Right ventricle myocardium superior (tissue), 1 donor: ENCODE measurements around the gene HOOK1. TPM values are rescaled to one million over a fixed set of nuclear protein-coding genes. Genes with fewer than 3 reads are reported as not detected.
"Not testable (repeated sequence)": the region's sequence is repeated elsewhere in the genome, so short reads cannot be mapped to it uniquely, and the experiment has no call there.

Experiments used
- ATAC-seq: fragments of 200-7000 bp; cut with Tn5 transposase; one replicate; pipeline ENCODE4 v1.9.1; 2020; ENCODE audit warnings: mild to moderate bottlenecking; ENCODE audit not compliant: poor library complexity
- DNase-seq: peaks from one replicate; pipeline ENCODE4 v3.0.0-alpha.2; 2020
- intact Hi-C: fragments of 100-400 bp; cut with DNase I; formaldehyde crosslinking; loops from one replicate; pipeline ENCODE4 v1.11.2; 2022
- total RNA-seq: library from RNA; stranded (reverse); fragmentation: NEBNext Ultra II Directional; extraction: Animal tissue kit (Norgen Biotek cat#: 25700); gene quantifications from one replicate; pipeline ENCODE4 v1.2.1, GENCODE V29; 2021
- donor health status: DM: no; HTN: yes; CAD: no; lungs with severe emphysema.

The HOOK1 gene
- total RNA-seq, 1 donor from 2014 or later, result 6.3 TPM

DNA sequence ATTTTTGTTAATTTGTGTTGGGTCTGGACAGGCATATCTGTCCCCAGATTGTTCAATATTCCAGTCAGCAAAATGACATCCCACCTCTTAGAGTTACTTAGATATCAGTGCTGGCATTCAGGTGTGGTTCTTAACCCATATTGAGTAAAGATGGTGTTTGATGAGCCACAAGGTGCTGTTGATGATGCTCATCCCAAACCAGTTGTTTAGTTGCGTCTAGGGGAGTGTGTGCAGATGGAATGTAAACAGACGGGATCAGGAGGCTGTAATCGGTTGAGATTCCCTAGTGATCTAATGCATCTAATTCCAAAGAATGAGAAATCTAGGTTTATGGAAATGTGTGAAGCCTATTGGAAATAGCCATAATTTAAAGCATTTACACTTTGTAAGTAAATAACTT is 1.1 kb downstream of the HOOK1 start:
- intact Hi-C loops, result no loop called here
- ATAC-seq (no peak), DNase-seq (no peak)

- no peak for ATAC-seq
- no peak for DNase-seq
- intact Hi-C loops, result no loop called here
These were observed 1.6 kb downstream of the HOOK1 start for GRCh38 chr1:59816318-59816878.

- intact Hi-C loops, result no loop called here
- ATAC-seq, result no peak
- DNase-seq, result no peak
These were observed 5.1 kb downstream of the HOOK1 start for GRCh38 chr1:59819566-59820438.

- no peak for ATAC-seq
- intact Hi-C loops, result no loop called here
- no peak for DNase-seq
These were observed 12.4 kb downstream of the HOOK1 start for GRCh38 chr1:59827055-59827643.

DNA sequence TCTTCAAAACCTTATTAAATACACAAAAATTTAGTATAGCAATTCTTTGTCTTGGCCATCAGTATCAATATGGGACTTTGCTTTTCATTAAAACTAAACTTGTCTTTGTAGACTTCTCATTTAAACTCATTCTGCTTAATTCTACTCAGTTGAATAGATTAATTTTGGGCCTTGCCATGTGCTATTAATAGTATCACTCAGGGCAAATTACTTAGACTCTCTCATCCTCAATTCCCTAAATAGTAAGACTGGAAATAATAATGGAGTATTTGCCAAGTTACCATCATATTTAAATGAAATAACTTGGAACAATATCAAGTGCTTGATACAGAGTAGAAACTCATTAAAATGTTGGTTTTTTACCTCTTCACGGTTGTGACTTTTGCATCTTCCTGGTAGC is 13.4 kb downstream of the HOOK1 start:
- DNase-seq (no peak), ATAC-seq (peak; percentile 60)
- intact Hi-C loops, result no loop called here

- intact Hi-C loops, result no loop called here
- ATAC-seq, result no peak
These were observed 16.8 kb downstream of the HOOK1 start for GRCh38 chr1:59831529-59831928.

DNA sequence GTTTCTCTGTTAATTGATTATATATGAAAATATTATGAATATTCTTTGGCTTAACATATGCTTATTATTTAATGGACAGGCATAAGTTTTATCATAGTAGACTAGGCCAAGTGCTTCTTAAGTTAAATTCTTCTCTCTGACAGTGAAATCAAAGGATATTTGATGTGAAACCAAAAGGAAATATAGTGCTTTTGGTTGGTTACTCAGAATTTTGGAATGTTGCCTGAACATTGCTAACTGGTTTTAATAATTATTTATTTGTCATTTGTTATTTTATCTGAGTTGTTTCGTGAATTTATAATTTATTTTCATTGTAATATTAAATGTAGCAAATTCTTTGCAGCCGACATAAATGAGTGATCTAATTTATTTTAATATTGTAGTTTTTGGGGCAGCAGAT is 18.3 kb downstream of the HOOK1 start:
- intact Hi-C loops, result no loop called here
- DNase-seq (no peak), ATAC-seq (no peak)

More at GRCh38 chr1:59831529-59831928, 16.8 kb downstream of the HOOK1 start:
- DNase-seq, result no peak

GRCh38 chr1:59833991-59834390 is 19.2 kb downstream of the HOOK1 start:
- ATAC-seq (no peak), DNase-seq (no peak)
- intact Hi-C loops, result no loop called here

- DNase-seq, intact Hi-C loops, ATAC-seq: not testable (repeated sequence)
These were observed 23.1 kb downstream of the HOOK1 start for GRCh38 chr1:59837857-59838256.

GRCh38 chr1:59845091-59845490 is 30.3 kb downstream of the HOOK1 start:
- intact Hi-C loops, result no loop called here
- DNase-seq, result no peak
- no peak for ATAC-seq

DNA sequence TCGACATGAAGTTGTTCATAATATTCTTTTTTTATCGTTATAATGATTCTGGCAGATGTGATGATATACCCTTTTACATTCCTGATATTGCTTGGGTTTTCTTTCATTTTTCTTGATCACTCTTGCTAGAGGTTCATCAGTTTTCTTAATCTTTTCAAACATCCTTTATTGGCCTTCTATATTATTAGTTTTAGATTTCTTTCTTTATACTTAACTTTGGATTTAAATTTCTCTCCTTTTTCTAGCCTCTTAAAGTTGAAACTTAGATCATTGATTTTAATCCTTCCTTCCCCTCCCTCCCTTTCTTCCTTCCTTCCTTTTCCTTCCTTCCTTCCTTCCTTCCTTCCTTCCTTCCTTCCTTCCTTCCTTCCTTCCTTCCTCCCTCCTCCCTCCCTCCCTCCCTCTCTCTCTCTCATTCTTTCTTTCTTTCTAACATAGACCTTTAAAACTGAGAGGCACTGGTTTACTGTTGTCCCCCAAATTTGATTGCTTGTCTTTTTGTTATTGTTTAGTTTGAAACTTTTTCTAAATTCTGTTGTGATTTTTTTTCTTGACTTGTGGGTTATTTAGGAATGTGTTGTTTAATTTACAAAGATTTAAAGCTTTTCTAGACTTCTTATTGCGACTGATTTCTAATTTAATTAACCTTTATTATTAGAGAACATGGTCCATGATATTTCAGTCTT is 31.6 kb downstream of the HOOK1 start:
- intact Hi-C loops, result no loop called here
- no peak for DNase-seq
- no peak for ATAC-seq

GRCh38 chr1:59846895-59847282 is 32.1 kb downstream of the HOOK1 start:
- intact Hi-C loops, result no loop called here
- no peak for DNase-seq
- ATAC-seq, result no peak

- ATAC-seq, result no peak
- intact Hi-C loops, result no loop called here
- no peak for DNase-seq
These were observed 37.4 kb downstream of the HOOK1 start for GRCh38 chr1:59852117-59852516.

DNA sequence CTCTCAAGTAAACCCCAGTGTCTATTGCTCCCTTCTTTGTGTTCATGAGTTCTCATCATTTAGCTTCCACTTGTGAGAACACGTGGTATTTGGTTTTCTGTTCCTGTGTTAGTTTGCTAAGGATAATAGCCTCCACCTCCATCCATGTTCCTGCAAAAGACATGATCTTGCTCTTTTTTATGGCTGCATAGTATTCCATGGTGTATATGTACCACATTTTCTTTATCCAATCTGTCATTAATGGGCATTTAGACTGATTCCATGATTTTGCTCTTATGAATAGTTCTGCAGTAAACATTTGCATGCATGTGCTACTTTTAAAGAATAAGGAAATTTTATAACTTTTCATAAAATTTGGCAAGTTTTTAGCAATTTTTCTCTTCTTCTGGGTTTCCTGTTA is 40.5 kb downstream of the HOOK1 start:
- intact Hi-C loops, ATAC-seq, DNase-seq: not testable (repeated sequence)

GRCh38 chr1:59856725-59857338 is 42.1 kb downstream of the HOOK1 start:
- ATAC-seq (peak; percentile 86), DNase-seq (no peak)
- intact Hi-C loops, result no loop called here

- peak; percentile 32 for ATAC-seq
- intact Hi-C loops, result no loop called here
- no peak for DNase-seq
These were observed 43.1 kb downstream of the HOOK1 start for GRCh38 chr1:59857679-59858354.

- intact Hi-C loops, result no loop called here
- no peak for DNase-seq
- no peak for ATAC-seq
These were observed 51.7 kb downstream of the HOOK1 start for GRCh38 chr1:59866462-59866861.

GRCh38 chr1:59871746-59872145 is 57.0 kb downstream of the HOOK1 start:
- intact Hi-C loops, result no loop called here
- no peak for ATAC-seq

More at GRCh38 chr1:59871746-59872145, 57.0 kb downstream of the HOOK1 start:
- no peak for DNase-seq
